ENCODE results near the gene ESRRB. TPM values are rescaled to one million over a fixed set of nuclear protein-coding genes. Genes with fewer than 3 reads are reported as not detected.
A peak's percentile ranks its signal among the peaks of the same experiment; 100 is the strongest.

ESRRB gene
- total RNA-seq, 4 donors from 2014 or later, result 0.27 TPM; not detected in 3

DNA sequence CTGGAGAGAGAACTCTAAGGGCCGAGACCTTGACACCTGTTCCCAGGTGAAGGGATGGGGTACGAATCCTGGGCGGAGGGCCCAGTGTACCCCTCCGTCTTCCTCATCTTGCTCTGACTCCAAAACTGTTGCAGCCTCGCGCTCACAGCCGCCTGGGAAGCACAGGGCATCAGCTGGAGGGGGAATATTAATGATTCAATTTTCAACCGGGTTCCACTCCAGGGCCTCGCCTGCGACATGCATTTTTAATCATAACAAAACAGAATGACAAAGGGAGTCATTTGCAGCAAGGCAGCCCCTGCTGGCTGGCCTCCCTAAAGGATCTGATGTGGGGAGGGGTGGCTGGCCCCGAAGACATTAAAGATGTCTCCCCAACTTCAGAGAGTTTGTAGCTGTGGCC is 41.6 kb upstream of the ESRRB start:
- H3K36me3 ChIP-seq, result no peaks in the 10 kb centered on the region
- peaks cover 0 to under 1% (median 0%) of the 10 kb centered on the region in 4 donors for H3K4me1 ChIP-seq
- DNase-seq, result no peak
- WGBS, 2 donors (ENCODE audit: low coverage in 1 of 2), result 84% methylated on average over 11 of the region's 11 CpGs; no CpG with 5 or more reads in 1 of the 2 donors
- TF ChIP-seq EP300 (IDR thresholded peaks at IDR 0.05; ENCODE audit: low read depth), result no peak
- no peak for TF ChIP-seq POLR2AphosphoS5 (IDR thresholded peaks at IDR 0.05)
- TF ChIP-seq, protein P1, sequence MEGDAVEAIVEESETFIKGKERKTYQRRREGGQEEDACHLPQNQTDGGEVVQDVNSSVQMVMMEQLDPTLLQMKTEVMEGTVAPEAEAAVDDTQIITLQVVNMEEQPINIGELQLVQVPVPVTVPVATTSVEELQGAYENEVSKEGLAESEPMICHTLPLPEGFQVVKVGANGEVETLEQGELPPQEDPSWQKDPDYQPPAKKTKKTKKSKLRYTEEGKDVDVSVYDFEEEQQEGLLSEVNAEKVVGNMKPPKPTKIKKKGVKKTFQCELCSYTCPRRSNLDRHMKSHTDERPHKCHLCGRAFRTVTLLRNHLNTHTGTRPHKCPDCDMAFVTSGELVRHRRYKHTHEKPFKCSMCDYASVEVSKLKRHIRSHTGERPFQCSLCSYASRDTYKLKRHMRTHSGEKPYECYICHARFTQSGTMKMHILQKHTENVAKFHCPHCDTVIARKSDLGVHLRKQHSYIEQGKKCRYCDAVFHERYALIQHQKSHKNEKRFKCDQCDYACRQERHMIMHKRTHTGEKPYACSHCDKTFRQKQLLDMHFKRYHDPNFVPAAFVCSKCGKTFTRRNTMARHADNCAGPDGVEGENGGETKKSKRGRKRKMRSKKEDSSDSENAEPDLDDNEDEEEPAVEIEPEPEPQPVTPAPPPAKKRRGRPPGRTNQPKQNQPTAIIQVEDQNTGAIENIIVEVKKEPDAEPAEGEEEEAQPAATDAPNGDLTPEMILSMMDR (IDR thresholded peaks at IDR 0.05), result no peak
- TF ChIP-seq POLR2A (IDR thresholded peaks at IDR 0.05), result no peak
- H3K27ac ChIP-seq, result no peak overlapping the region
- no peak overlapping the region for H3K4me3 ChIP-seq
- H3K9me3 ChIP-seq, result no peaks in the 10 kb centered on the region
- H3K27me3 ChIP-seq, result peaks cover 16% of the 10 kb centered on the region
- intact Hi-C loops (cut with DNase I; ENCODE audit: low total_unique reads) (no loop called here), in situ Hi-C loops (cut with MboI; ENCODE audit: low pct_ligation_motif_present in 1 of 4, low pct_unique_long_range_greater_than_20kb in 1 of 4, low sequenced_read_pairs in 3 of 4) (no loop called here)

DNA sequence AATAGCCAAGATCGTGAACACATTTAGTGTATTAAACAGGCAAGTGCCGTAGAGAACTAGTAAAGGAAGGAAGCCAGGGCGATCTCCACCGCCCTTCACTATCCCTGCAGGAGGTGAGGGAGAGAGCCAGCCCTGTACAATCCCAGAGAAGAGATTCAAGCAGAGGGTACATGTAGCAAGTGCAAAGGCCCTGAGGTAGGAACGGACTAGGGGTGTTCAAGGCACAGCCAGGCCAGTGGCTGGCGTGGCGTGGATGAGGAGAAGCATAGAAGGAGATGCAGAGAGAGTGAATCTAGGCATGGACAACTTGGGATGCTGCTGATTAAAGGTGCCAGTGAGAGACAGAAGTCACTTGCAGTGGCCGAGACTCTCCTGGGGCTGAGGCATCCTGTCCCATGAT is 39.1 kb upstream of the ESRRB start:
- TF ChIP-seq POLR2A (IDR thresholded peaks at IDR 0.05) (no peak), POLR2AphosphoS5 (IDR thresholded peaks at IDR 0.05) (no peak), EP300 (IDR thresholded peaks at IDR 0.05; ENCODE audit: low read depth) (no peak)
- TF ChIP-seq, protein P1 (IDR thresholded peaks at IDR 0.05), result no peak
- Histone ChIP-seq H3K4me1 (no peaks in the 10 kb centered on the region), H3K27me3 (no peaks in the 10 kb centered on the region), H3K27ac (no peak overlapping the region), H3K36me3 (no peaks in the 10 kb centered on the region), H3K4me3 (no peak overlapping the region), H3K9me3 (no peaks in the 10 kb centered on the region)
- intact Hi-C loops (cut with DNase I; ENCODE audit: low total_unique reads) (no loop called here), in situ Hi-C loops (cut with MboI; ENCODE audit: low pct_ligation_motif_present in 1 of 4, low pct_unique_long_range_greater_than_20kb in 1 of 4, low sequenced_read_pairs in 3 of 4) (no loop called here)
- 89% methylated on average over 8 of the region's 8 CpGs; no CpG with 5 or more reads in 1 of the 2 donors for WGBS, 2 donors (ENCODE audit: low coverage in 1 of 2)
- DNase-seq, result no peak

DNA sequence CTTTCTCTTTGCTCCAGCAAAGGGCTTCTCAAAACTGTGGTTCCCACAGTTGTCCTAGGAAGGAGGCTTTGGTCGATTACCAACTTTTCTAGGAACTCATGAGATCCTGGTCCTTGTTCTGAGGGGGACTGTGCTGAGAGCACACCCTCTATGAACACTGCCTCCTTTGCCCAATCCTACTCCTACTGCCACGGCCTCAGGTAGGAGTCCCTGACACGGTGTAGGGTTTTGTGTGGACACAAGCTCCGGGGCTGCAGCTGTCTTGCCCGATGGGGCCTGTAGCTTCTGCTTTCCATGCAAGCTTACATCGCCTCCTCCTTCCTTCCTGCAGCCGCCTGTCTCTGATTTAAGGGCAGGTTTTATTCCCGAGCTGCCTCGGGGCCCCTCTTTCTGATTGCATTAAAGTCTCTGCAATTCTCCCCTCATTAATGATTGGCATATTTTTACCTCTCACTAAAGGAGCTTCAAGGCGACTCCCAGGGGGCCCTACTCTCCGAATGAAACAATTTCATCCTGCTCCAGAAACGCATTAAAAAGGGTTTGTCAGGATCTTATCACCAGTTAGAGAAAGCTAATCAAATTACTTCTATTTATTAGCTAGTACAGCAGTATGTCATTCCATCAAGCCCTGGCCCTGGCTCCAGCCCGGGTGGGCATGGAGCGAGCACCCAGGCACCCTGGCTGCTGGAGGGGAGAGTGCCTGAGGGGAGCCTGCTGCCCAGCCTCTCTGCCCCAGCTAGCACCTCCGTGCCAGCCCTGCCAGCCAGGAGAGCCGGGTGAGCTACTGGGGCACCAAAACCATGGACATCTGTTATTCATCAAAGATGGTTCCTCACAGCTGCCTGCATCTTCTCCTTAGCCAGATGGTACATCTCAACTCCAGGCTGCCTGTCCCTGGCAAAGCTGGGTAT is 38.0 kb upstream of the ESRRB start:
- in situ Hi-C loops (cut with MboI; ENCODE audit: low pct_ligation_motif_present in 1 of 4, low pct_unique_long_range_greater_than_20kb in 1 of 4, low sequenced_read_pairs in 3 of 4), result no loop called here

DNA sequence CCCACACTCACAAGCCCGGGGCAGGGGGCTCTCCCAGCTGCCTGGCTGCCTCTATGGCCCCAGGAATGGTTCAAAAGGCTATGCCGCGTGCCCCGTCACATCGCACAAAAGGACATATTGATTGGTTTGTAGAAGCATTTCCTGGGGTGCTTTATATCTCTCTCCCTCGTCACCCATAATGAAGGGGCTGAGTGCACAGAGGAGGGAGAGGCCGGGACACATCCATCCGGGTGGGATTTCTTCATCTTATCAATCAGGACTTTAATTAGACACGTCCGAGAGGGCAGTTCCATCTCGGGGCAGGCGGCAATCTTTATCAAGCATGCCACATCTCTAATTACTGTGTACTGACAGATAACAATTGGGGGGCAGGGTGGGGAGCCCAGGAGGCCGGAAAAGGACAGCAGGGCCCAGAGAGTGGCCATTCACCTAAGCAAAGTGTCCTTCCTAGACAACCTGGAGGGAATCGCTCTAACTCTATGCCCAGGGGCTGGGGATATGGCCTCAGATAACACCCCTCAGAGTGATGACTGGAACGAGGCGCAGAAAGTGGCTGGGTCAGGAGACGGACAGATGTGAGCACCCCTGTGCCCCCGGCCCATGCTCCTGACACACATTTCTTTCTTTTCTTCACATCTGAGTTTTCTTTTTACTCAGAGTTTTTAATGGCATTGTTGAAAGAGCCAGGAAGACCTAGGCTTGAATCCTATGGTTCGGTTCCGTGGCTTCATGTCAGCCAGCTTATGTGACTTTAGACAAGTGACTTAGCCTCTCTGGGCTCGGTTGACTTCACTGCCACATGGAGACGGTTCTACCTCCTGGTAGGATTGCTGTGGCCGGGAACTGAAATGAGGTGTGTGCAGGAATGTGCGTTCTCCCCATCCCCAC is 36.0 kb upstream of the ESRRB start:
- in situ Hi-C loops (cut with MboI; ENCODE audit: low pct_ligation_motif_present in 1 of 4, low pct_unique_long_range_greater_than_20kb in 1 of 4, low sequenced_read_pairs in 3 of 4), result no loop called here

More for the DNA sequence above, 38.0 kb upstream of the ESRRB start:
- H3K4me1 ChIP-seq, result no peaks in the 10 kb centered on the region
- intact Hi-C loops (cut with DNase I; ENCODE audit: low total_unique reads), result no loop called here
- DNase-seq, result no peak
- no peak for TF ChIP-seq EP300 (IDR thresholded peaks at IDR 0.05; ENCODE audit: low read depth)
- TF ChIP-seq POLR2AphosphoS5 (IDR thresholded peaks at IDR 0.05), result peak in 1 of 3 donors; percentile 41
- no peak overlapping the region for H3K27ac ChIP-seq
- WGBS, 2 donors (ENCODE audit: low coverage in 1 of 2), result 73 to 75% methylated on average over 3 to 16 of the region's 16 CpGs
- H3K9me3 ChIP-seq, result no peaks in the 10 kb centered on the region
- no peaks in the 10 kb centered on the region for H3K36me3 ChIP-seq
- no peak overlapping the region for H3K4me3 ChIP-seq
- H3K27me3 ChIP-seq, result no peaks in the 10 kb centered on the region

DNA sequence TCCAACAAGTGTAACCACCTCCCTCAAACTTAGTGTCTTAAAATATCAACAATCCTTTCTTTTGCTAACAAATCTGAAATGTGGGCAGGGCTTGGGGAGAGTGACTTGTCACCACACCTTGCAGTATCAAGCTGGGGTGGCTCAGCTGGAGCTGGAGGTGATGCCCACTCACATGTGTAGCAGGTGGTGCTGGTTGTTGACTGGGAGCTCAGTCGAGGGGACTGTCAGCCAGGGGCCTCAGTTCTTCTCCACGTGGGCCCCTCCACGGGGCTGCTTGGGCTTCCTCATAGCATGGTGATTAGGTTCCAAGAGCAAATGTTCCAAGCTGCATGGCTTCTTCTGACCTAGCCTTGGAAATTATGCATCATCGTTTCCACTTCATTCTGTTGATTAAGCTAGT is 32.6 kb upstream of the ESRRB start:
- intact Hi-C loops (cut with DNase I; ENCODE audit: low total_unique reads), result no loop called here
- TF ChIP-seq POLR2AphosphoS5 (IDR thresholded peaks at IDR 0.05), result no peak
- Histone ChIP-seq H3K9me3 (no peaks in the 10 kb centered on the region), H3K4me1 (no peaks in the 10 kb centered on the region), H3K36me3 (no peaks in the 10 kb centered on the region), H3K4me3 (no peak overlapping the region), H3K27ac (no peak overlapping the region), H3K27me3 (no peaks in the 10 kb centered on the region)
- in situ Hi-C loops (cut with MboI; ENCODE audit: low pct_ligation_motif_present in 1 of 4, low pct_unique_long_range_greater_than_20kb in 1 of 4, low sequenced_read_pairs in 3 of 4), result no loop called here
- WGBS, 2 donors (ENCODE audit: low coverage in 1 of 2), result 55 to 100% methylated on average over 1 to 4 of the region's 4 CpGs
- no peak for DNase-seq

More for the DNA sequence above, 36.0 kb upstream of the ESRRB start:
- Histone ChIP-seq H3K27ac (no peak overlapping the region), H3K27me3 (no peaks in the 10 kb centered on the region), H3K4me1 (no peaks in the 10 kb centered on the region), H3K36me3 (no peaks in the 10 kb centered on the region), H3K9me3 (no peaks in the 10 kb centered on the region), H3K4me3 (no peak overlapping the region)
- no peak for TF ChIP-seq POLR2A (IDR thresholded peaks at IDR 0.05)
- no peak for DNase-seq
- 77 to 86% methylated on average over 4 to 24 of the region's 24 CpGs for WGBS, 2 donors (ENCODE audit: low coverage in 1 of 2)
- intact Hi-C loops (cut with DNase I; ENCODE audit: low total_unique reads), result no loop called here

Data from transverse colon (tissue), 4 donors.